ENCODE measurements around the gene NUCKS1. TPM values are rescaled to one million over a fixed set of nuclear protein-coding genes. Genes with fewer than 3 reads are reported as not detected.

NUCKS1 gene
- total RNA-seq, 2 experiments from 2014 or later: 145 to 177 TPM

DNA sequence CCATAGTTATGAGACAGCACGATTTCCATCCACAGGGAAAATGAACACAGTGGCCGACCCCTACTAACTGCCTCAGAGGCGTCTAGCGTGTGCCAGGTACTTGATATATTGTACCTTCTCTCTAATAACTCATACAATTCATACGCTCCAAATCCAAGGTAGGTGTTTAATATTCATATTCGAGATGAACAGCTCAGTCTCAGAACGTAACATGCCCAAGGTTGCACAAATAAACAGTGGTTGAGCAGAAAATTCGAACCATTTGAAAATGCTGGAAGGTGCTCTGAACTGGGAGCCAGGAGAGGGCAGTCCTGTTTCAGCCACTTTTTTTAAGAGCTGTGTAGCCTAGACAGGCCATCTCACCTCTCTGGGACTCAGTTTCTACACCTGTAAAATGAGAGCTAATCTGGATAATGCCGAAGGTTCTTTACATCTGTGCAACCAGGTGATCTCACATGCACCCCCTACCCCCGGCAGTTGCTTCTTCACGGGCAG, 77.5 kb downstream of the NUCKS1 start:
- no peak overlapping the region for H3K4me3 Mint-ChIP-seq
- ATAC-seq (no peak), DNase-seq (no peak)
- H3K9me3 Mint-ChIP-seq: no peaks in the 10 kb centered on the region
- CTCF ChIA-PET: interaction anchor here (1.1 to 10.1 kb wide), 6 partner anchors 15 to 305 kb away, joined by 3 to 101 read pairs (median 4); no protein-coding TSS in a partner anchor
- peaks cover 7% of the 10 kb centered on the region for H3K4me1 Mint-ChIP-seq (ENCODE audit: low read depth)
- H3K27ac Mint-ChIP-seq: no peak overlapping the region
- POLR2A ChIA-PET: no interaction called here
- TF ChIP-seq, protein P1, sequence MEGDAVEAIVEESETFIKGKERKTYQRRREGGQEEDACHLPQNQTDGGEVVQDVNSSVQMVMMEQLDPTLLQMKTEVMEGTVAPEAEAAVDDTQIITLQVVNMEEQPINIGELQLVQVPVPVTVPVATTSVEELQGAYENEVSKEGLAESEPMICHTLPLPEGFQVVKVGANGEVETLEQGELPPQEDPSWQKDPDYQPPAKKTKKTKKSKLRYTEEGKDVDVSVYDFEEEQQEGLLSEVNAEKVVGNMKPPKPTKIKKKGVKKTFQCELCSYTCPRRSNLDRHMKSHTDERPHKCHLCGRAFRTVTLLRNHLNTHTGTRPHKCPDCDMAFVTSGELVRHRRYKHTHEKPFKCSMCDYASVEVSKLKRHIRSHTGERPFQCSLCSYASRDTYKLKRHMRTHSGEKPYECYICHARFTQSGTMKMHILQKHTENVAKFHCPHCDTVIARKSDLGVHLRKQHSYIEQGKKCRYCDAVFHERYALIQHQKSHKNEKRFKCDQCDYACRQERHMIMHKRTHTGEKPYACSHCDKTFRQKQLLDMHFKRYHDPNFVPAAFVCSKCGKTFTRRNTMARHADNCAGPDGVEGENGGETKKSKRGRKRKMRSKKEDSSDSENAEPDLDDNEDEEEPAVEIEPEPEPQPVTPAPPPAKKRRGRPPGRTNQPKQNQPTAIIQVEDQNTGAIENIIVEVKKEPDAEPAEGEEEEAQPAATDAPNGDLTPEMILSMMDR (IDR thresholded peaks at IDR 0.05): no peak
- H3K27me3 Mint-ChIP-seq: peaks cover 14% of the 10 kb centered on the region
- no peaks in the 10 kb centered on the region for H3K36me3 Mint-ChIP-seq (ENCODE audit: low read depth)
- intact Hi-C loops (cut with micrococcal nuclease): no loop called here

DNA sequence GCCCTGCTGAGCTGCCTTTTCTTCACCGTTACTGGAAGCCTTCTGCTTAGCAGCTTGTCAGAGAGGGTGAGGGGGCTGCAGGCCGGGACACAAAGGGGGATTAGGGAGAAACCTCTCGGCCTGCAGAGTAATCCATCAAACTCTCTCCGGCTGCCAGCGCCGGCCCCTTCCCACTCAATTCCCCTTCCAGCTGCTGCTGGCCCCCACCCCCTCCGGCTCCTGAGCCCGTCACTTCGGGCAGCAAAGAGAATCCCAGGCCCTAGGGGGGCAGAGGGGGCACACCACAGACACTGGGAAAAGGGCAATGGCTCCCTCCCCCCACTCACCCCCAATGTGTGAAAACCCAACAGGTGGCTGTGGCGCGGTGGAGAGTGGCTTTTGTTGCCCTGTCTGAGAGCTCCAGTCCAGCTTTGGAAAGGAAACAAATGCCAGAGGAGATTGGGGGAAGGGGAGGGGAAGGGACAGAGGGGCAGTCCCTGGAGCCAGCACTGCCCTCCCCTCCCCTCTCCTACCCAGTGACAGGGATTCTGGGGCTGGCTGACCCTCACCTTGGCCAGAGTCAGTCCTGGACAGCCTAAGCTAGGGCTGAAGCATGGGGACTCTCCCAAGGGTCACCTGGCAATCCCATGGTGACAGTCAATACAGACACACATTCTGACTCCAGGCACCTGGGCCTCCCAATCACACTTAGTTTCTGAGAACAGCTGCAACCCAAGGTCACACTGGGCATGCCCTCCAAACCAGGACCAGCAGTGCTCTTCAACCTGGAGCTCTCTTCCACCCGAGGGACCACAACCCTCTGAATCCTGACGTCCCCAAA, 79.2 kb downstream of the NUCKS1 start:
- no peak overlapping the region for H3K27ac Mint-ChIP-seq
- ChIA-PET POLR2A (interaction anchor here (1.1 to 1.5 kb wide), 2 partner anchors 9 to 11 kb away, joined by 3 to 5 read pairs; partner anchors contain the start of gene SLC45A3), CTCF (interaction anchor here (0.9 to 4.3 kb wide), 7 partner anchors 8 to 306 kb away, joined by 3 to 34 read pairs (median 10); no protein-coding TSS in a partner anchor)
- TF ChIP-seq, protein P1 (IDR thresholded peaks at IDR 0.05): no peak
- H3K27me3 Mint-ChIP-seq: peaks cover 9% of the 10 kb centered on the region
- H3K36me3 Mint-ChIP-seq (ENCODE audit: low read depth): no peaks in the 10 kb centered on the region
- no peak overlapping the region for H3K4me3 Mint-ChIP-seq
- H3K4me1 Mint-ChIP-seq (ENCODE audit: low read depth): peaks cover 7% of the 10 kb centered on the region
- DNase-seq: no peak
- ATAC-seq: no peak
- H3K9me3 Mint-ChIP-seq: no peaks in the 10 kb centered on the region
- intact Hi-C loops (cut with micrococcal nuclease): no loop called here

DNA sequence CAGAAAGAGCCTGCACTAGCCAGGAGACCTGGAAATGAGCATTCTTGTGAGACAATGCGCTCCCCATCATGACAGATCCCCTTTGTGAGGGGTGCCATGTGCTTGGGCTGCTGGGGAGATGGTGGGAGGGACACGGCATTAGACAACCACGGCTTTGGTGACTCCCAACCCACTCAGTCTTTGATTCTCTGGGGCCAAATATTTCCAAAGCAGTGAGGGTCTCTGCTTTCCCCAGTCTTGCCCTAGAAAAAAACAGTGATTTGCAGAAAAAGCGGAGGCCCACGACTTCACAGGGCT, 79.9 kb downstream of the NUCKS1 start:
- H3K9me3 Mint-ChIP-seq: no peaks in the 10 kb centered on the region
- TF ChIP-seq, protein P1 (IDR thresholded peaks at IDR 0.05): no peak
- H3K27ac Mint-ChIP-seq: no peak overlapping the region
- ATAC-seq: no peak
- CTCF ChIA-PET: interaction anchor here (1.2 to 4.3 kb wide), 5 partner anchors 8 to 307 kb away, joined by 3 to 34 read pairs (median 10); no protein-coding TSS in a partner anchor
- H3K27me3 Mint-ChIP-seq: peaks cover 9% of the 10 kb centered on the region
- no peaks in the 10 kb centered on the region for H3K36me3 Mint-ChIP-seq (ENCODE audit: low read depth)
- POLR2A ChIA-PET: interaction anchor here (0.6 to 1.5 kb wide), 3 partner anchors 10 to 77 kb away, joined by 3 to 5 read pairs (median 3); partner anchors contain the start of gene SLC45A3
- intact Hi-C loops (cut with micrococcal nuclease): no loop called here
- peaks cover 7% of the 10 kb centered on the region for H3K4me1 Mint-ChIP-seq (ENCODE audit: low read depth)
- DNase-seq: no peak
- no peak overlapping the region for H3K4me3 Mint-ChIP-seq

DNA sequence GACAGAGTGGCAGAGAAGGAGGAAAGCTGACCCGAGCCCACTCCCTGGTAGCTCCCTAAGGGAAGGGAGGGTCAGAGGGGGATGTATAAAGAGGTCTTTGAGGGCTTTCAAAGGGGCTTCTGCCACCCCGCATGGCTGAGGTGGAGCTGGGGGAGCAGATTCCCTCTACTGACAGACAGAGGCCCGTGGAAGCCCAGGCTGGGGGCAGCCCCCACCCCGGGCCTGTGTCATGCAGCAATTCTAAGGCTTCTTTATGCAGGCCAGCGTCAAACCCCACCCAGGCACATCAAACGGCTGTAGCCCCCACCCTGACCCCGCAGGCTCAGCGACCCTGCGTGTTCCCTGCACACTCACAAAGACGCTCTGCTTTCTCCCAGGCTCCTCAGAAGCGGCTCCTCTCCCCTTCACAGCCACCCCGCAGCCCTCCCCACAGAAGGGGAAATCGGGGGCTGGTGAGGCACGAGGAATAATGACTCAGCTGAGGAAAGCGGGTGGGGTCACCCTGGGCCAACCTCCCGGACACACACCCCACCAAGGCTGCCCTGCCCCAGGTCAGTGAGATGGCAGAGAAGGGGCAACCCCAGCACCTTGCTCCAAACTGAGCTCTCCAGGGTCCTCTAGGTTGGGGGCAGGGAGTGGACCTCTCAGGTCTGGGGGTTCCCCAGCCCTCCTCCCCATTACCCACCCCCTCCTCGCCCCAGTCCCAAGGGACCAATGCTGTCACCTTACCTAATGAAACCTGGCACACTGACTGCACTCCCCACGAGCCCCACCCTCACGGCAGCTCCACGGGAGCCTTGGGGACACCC, 80.4 kb downstream of the NUCKS1 start:
- DNase-seq (peak; percentile 19), ATAC-seq (peak; percentile 46)
- Mint-ChIP-seq H3K27ac (no peak overlapping the region), H3K4me3 (no peak overlapping the region), H3K27me3 (peaks cover 9% of the 10 kb centered on the region), H3K9me3 (no peaks in the 10 kb centered on the region), H3K36me3 (ENCODE audit: low read depth) (no peaks in the 10 kb centered on the region), H3K4me1 (ENCODE audit: low read depth) (peaks cover 7% of the 10 kb centered on the region)
- CTCF ChIA-PET: interaction anchor here (1.0 to 4.3 kb wide), 5 partner anchors 9 to 308 kb away, joined by 4 to 34 read pairs (median 10); no protein-coding TSS in a partner anchor
- POLR2A ChIA-PET: interaction anchor here (0.6 to 1.5 kb wide), 4 partner anchors 10 to 76 kb away, joined by 3 to 5 read pairs (median 3); partner anchors contain the start of genes ELK4 and SLC45A3
- intact Hi-C loops (cut with micrococcal nuclease): no loop called here
- TF ChIP-seq, protein P1 (IDR thresholded peaks at IDR 0.05): no peak
